GM18511 (cell line): ENCODE measurements around the gene HTRA3.

Experiments used
- ATAC-seq: cut with Tn5 transposase; IDR thresholded peaks from one replicate; pipeline ENCODE4 v1.9.1; 2021; ENCODE audit warnings: mild to moderate bottlenecking, moderate library complexity; ENCODE audit not compliant: unreplicated experiment

The HTRA3 gene

DNA sequence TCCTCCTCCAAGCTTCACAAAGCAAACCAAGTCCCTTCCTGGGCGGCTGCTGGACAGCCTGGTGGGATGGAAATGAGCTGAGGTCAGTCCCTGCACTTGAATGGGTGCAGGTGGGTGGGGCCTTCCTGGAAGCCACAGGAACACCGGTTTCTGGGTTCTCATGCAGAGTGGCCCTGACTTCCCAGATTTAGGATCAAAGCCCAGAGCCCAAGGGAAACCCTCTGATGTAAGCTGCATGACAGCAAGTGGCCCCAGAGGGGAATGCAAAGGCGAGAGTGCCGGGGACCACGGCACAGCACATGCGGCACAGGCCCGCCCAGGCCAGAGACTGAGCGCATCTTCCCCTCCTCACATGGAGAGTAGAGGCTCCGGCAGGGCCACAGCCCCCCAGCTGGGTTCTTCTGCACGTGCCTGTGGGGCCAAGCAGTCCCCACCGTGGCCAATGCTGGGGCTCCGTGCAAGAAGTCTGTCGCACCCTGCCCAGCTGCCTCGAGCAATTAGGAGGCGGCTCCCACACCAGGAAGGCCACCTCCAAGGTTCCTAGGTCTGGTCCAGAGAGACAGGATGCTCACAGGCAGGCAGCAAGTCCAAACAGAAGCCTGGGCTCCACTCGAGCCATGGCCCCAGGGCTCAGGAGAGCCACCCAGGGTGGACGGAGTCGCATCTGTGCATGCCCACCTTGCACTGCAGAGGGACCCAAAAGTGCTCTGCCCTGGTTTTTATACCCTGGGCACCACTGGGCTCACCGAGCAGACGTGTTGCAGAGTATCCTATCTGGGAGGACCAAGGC is 83.0 kb downstream of the HTRA3 start:
- no peak for ATAC-seq

- ATAC-seq = no peak
Observed at GRCh38 chr4:8353158-8353669, 83.7 kb downstream of the HTRA3 start.

- ATAC-seq = no peak
Observed at GRCh38 chr4:8353912-8354453, 84.4 kb downstream of the HTRA3 start.

GRCh38 chr4:8355306-8355705 is 85.8 kb downstream of the HTRA3 start:
- no peak for ATAC-seq

DNA sequence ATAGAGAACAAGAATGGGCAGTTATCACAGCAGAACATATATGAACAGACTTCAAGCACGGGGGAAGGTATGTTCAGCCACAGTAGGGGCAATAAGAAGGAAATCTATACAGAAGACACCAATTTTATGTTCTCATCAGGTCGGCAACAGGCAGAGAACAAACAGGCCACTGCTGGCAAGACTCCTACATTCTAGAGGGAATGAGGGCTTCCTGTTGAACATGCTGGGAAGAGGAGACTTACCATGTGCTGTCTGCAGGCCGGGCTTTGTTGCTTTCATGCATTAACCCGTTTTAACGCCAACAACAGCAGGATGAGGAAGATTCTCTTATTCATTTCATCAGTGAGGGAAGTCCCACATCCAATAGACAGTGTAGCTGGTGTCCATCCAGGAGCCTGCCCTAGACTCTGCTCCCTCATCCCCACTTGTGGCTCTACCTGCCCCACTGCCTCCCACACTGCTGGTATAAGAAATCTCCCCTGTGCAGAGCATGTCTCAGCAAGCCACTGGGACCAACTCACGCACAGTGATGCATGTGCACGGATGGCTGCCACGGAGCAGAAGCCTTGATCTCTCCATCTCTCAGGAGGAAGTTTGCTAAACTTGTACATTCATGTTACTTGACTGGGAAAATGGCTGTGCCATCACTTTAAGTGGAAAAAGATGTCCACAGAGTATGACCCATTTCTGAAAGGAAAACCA is 86.5 kb downstream of the HTRA3 start:
- ATAC-seq = no peak
